Measurements from ENCODE around the gene GOLPH3L. TPM values are rescaled to one million over a fixed set of nuclear protein-coding genes. Genes with fewer than 3 reads are reported as not detected.

The GOLPH3L gene
- total and polyA plus RNA-seq, 2 experiments from 2014 or later, result 23.5 to 29.6 TPM

- TF ChIP-seq ZNF462 (CRISPR knock-in tag; IDR thresholded peaks at IDR 0.05) (no peak), REST (IDR thresholded peaks at IDR 0.05; ENCODE audit: unreplicated experiment) (no peak), CREB1 (CRISPR knock-in tag; IDR thresholded peaks at IDR 0.05; ENCODE audit: low read depth) (no peak), EZH2phosphoT487 (IDR thresholded peaks at IDR 0.05; ENCODE audit: unreplicated experiment) (no peak), NANOG (IDR thresholded peaks at IDR 0.05; ENCODE audit: borderline replicate concordance) (no peak)
Measured at GRCh38 chr1:150720703-150721102, 23.7 kb upstream of the GOLPH3L start, which contains the start of gene HORMAD1 (continued).

- H3K4me2 ChIP-seq, result no peak overlapping the region
- H3K4me3 ChIP-seq, result no peak overlapping the region
- H3K27ac Mint-ChIP-seq, result no peak overlapping the region
- H3F3A ChIP-seq (replicated peaks; ENCODE audit: low read depth), result no peaks in the 10 kb centered on the region
- DNase-seq (ENCODE audit: low spot score) (no peak), ATAC-seq (no peak)
- no peaks in the 10 kb centered on the region for H3K27me3 Mint-ChIP-seq (ENCODE audit: insufficient read depth, low read depth, poor library complexity)
- TF ChIP-seq STAT1 (IDR thresholded peaks at IDR 0.05; ENCODE audit: unreplicated experiment), result no peak
- H3K27ac ChIP-seq (ENCODE audit: low read depth), result no peak overlapping the region
- H3K4me1 Mint-ChIP-seq, result no peaks in the 10 kb centered on the region
- H3K36me3 Mint-ChIP-seq (ENCODE audit: low read depth), result no peaks in the 10 kb centered on the region
- no peaks in the 10 kb centered on the region for H4K20me1 ChIP-seq (replicated peaks; ENCODE audit: insufficient read depth)
- no peaks in the 10 kb centered on the region for H3K36me3 ChIP-seq (ENCODE audit: insufficient read depth)
- H3K4me3 Mint-ChIP-seq, result no peak overlapping the region
- no peaks in the 10 kb centered on the region for H3K9me3 Mint-ChIP-seq
- no peaks in the 10 kb centered on the region for H3K79me2 ChIP-seq (replicated peaks; ENCODE audit: insufficient read depth)
- no peaks in the 10 kb centered on the region for H3K27me3 ChIP-seq (ENCODE audit: insufficient read depth)
- no peaks in the 10 kb centered on the region for H3K4me1 ChIP-seq (ENCODE audit: insufficient read depth)
- peak overlapping the region; percentile 74 for H2AFZ ChIP-seq
- H3K9me2 ChIP-seq (ENCODE audit: insufficient read depth), result no peaks in the 10 kb centered on the region
Measured at GRCh38 chr1:150720098-150720497, 23.1 kb upstream of the GOLPH3L start.

Measured in GM23338 (cell line).